ENCODE data around the gene MED26. TPM values are rescaled to one million over a fixed set of nuclear protein-coding genes. Genes with fewer than 3 reads are reported as not detected.

MED26 gene
- total and polyA plus RNA-seq, 4 donors: 7.0 to 18.2 (median 8.2) TPM

GRCh38 chr19:16525751-16526481, 102.1 kb downstream of the MED26 start:
- DNase-seq (no peak), ATAC-seq (ENCODE audit: insufficient read depth, low FRiP score) (no peak)
- no peaks in the 10 kb centered on the region for H3K27me3 ChIP-seq (ENCODE audit: control insufficient read depth in 3 of 3, insufficient read depth in 3 of 3, low read length in 2 of 3)
- no peaks in the 10 kb centered on the region for H3K4me1 ChIP-seq (ENCODE audit: control insufficient read depth in 5 of 5, insufficient read depth in 5 of 5, low read length in 5 of 5)
- H3K9me3 ChIP-seq (ENCODE audit: control insufficient read depth in 4 of 4, insufficient read depth in 3 of 4, low read length in 3 of 4): no peaks in the 10 kb centered on the region
- peaks cover 20 to 84% (median 39%) of the 10 kb centered on the region in 4 donors for H3K36me3 ChIP-seq (ENCODE audit: control insufficient read depth in 4 of 4, insufficient read depth in 4 of 4, low read length in 4 of 4)
- H3K27ac ChIP-seq (ENCODE audit: low read depth in 1 of 2, low read length in 1 of 2): no peak overlapping the region
- TF ChIP-seq CTCF (IDR thresholded peaks at IDR 0.05; ENCODE audit: control extremely low read depth, extremely low read depth): no peak
- H3K9ac ChIP-seq (ENCODE audit: insufficient read depth in 1 of 2, low read length in 2 of 2): no peak overlapping the region
- H3K4me3 ChIP-seq: no peak overlapping the region
- WGBS, 2 donors: 97 to 98% methylated on average over 28 to 29 of the region's 29 CpGs

- 96 to 97% methylated on average over 39 to 54 of the region's 54 CpGs for WGBS, 2 donors
- H3K36me3 ChIP-seq (ENCODE audit: control insufficient read depth in 4 of 4, insufficient read depth in 4 of 4, low read length in 4 of 4): peaks cover 21 to 84% (median 44%) of the 10 kb centered on the region in 4 donors
These were observed 102.8 kb downstream of the MED26 start for GRCh38 chr19:16524991-16525734.

More at GRCh38 chr19:16524991-16525734, 102.8 kb downstream of the MED26 start:
- Histone ChIP-seq H3K27me3 (ENCODE audit: control insufficient read depth in 3 of 3, insufficient read depth in 3 of 3, low read length in 2 of 3) (no peaks in the 10 kb centered on the region), H3K9me3 (ENCODE audit: control insufficient read depth in 4 of 4, insufficient read depth in 3 of 4, low read length in 3 of 4) (no peaks in the 10 kb centered on the region), H3K4me1 (ENCODE audit: control insufficient read depth in 5 of 5, insufficient read depth in 5 of 5, low read length in 5 of 5) (no peaks in the 10 kb centered on the region), H3K9ac (ENCODE audit: insufficient read depth in 1 of 2, low read length in 2 of 2) (no peak overlapping the region), H3K4me3 (no peak overlapping the region), H3K27ac (ENCODE audit: low read depth in 1 of 2, low read length in 1 of 2) (no peak overlapping the region)
- no peak for TF ChIP-seq CTCF (IDR thresholded peaks at IDR 0.05; ENCODE audit: control extremely low read depth, extremely low read depth)
- ATAC-seq (ENCODE audit: insufficient read depth, low FRiP score) (no peak), DNase-seq (no peak)

Small RNA genes lying within 50 kb of the gene (small RNA-seq; reads per million reads assigned to genes)
- gene RN7SL146P (ENCODE audit: low replicate concordance): not detected

Other genes with a start within 250 kb of the MED26 start
- gene EPS15L1, start 156.2 kb downstream of the MED26 start, total RNA-seq: 10 to 100 TPM; 31.7 to 47.0 TPM
- 10 to 100 TPM; 18.7 to 20.1 TPM for gene EPS15L1, start 156.2 kb downstream of the MED26 start, polyA plus RNA-seq
- not detected for gene CALR3, start 132.0 kb downstream of the MED26 start, total RNA-seq
- gene CALR3, start 132.0 kb downstream of the MED26 start, polyA plus RNA-seq: under 1 TPM in 1 of 2 donors, not detected in 1; 0.07 TPM
- gene C19orf44, start 131.8 kb downstream of the MED26 start, total RNA-seq: 1 to 10 TPM; 5.2 to 9.4 TPM
- gene C19orf44, start 131.8 kb downstream of the MED26 start, polyA plus RNA-seq: 1 to 10 TPM; 3.1 to 4.0 TPM
- gene CHERP, start 85.8 kb downstream of the MED26 start, total RNA-seq: 10 to 100 TPM; 26.5 to 30.9 TPM
- 10 to 100 TPM; 19.5 to 20.2 TPM for gene CHERP, start 85.8 kb downstream of the MED26 start, polyA plus RNA-seq
- 10 to 100 TPM; 30.3 to 58.1 TPM for gene SLC35E1, start 55.8 kb downstream of the MED26 start, total RNA-seq
- 10 to 100 TPM; 24.9 to 36.4 TPM for gene SLC35E1, start 55.8 kb downstream of the MED26 start, polyA plus RNA-seq
- gene SMIM7, start 31.9 kb upstream of the MED26 start, total RNA-seq: 10 to 100 TPM; 78.8 to 78.9 TPM
- 10 to 100 TPM; 68.0 to 86.3 TPM for gene SMIM7, start 31.9 kb upstream of the MED26 start, polyA plus RNA-seq
- 1 to 10 TPM; 3.9 to 6.2 TPM for gene TMEM38A, start 32.9 kb upstream of the MED26 start, total RNA-seq
- 1 to 10 TPM; 3.6 to 3.8 TPM for gene TMEM38A, start 32.9 kb upstream of the MED26 start, polyA plus RNA-seq
- gene NWD1, start 91.6 kb upstream of the MED26 start, total RNA-seq: 1 to 10 TPM; 7.3 to 7.6 TPM
- 1 to 10 TPM in 1 of 2 donors, under 1 TPM in 1; 0.55 to 2.6 TPM for gene NWD1, start 91.6 kb upstream of the MED26 start, polyA plus RNA-seq
- gene SIN3B, start 201.2 kb upstream of the MED26 start, total RNA-seq: 10 to 100 TPM; 60.8 to 63.9 TPM
- gene SIN3B, start 201.2 kb upstream of the MED26 start, polyA plus RNA-seq: 10 to 100 TPM; 29.5 to 48.1 TPM